Right lobe of liver (tissue), 4 donors: ENCODE results near the gene C4orf50.

Source experiments
- CTCF ChIP-seq, 4 donors: fragments of 200-600 bp in 3 of 4; fragments of 450-650 bp in 1 of 4; IDR thresholded peaks; one replicate each; pipeline versions ENCODE4 v1.5.1 to v1.8.0; 2016 to 2022; ENCODE audit warnings: antibody characterized with exemption in 4 of 4, mild to moderate bottlenecking in 2 of 4
- POLR2A ChIP-seq: fragments of 450-650 bp; IDR thresholded peaks from one replicate; pipeline ENCODE4 v1.6.1; 2017; ENCODE audit warnings: antibody characterized with exemption, mild to moderate bottlenecking
- donor health status: DM: no; HTN: no; CAD: no.
- donor health status: DM: no; HTN: no; CAD: no.
- donor health status: DM: no; HTN: yes; CAD: no.

GRCh38 chr4:5933996-5934831 is 84.0 kb downstream of the C4orf50 start:
- TF ChIP-seq POLR2A (no peak), CTCF (IDR thresholded peaks at IDR 0.05) (no peak)
